PFSK-1 (cell line): ENCODE results near the gene USHBP1.

Experiments
- FOXP2 ChIP-seq: optimal IDR thresholded peaks from 2 replicates; pipeline ENCODE3; 2011; ENCODE audit warnings: borderline replicate concordance, control low read depth, inconsistent platforms; ENCODE audit not compliant: insufficient read depth; ENCODE audit errors: extremely low read length, extremely low read depth
- POLR2AphosphoS5 ChIP-seq: IDR thresholded peaks from 2 replicates; pipeline ENCODE4 v1.6.1; 2012; ENCODE audit warnings: low read depth, mild to moderate bottlenecking, control low read depth, low read length, moderate library complexity
- REST ChIP-seq, 2 experiments: IDR thresholded peaks; 2 replicates each; pipeline versions ENCODE4 v1.6.1 to v1.8.0; 2011 to 2012; ENCODE audit warnings: low read depth in 2 of 2, low read length in 2 of 2, control low read depth in 1 of 2, inconsistent platforms in 1 of 2, mild to moderate bottlenecking in 1 of 2, moderate library complexity in 1 of 2; ENCODE audit not compliant: insufficient read depth in 1 of 2
- SIN3A ChIP-seq: IDR thresholded peaks from 2 replicates; pipeline ENCODE4 v1.6.1; 2012; ENCODE audit warnings: mild to moderate bottlenecking, low read length, moderate library complexity, borderline replicate concordance; ENCODE audit not compliant: insufficient read depth
- TAF1 ChIP-seq: IDR thresholded peaks from 2 replicates; pipeline ENCODE4 v1.6.1; 2012; ENCODE audit warnings: low read length, control low read depth, borderline replicate concordance; ENCODE audit not compliant: insufficient read depth

USHBP1 gene

GRCh38 chr19:17209126-17210036 lies 55.2 kb downstream of the USHBP1 start:
- no peak for TF ChIP-seq FOXP2
- TF ChIP-seq SIN3A, result no peak
- TF ChIP-seq TAF1, result no peak
- TF ChIP-seq POLR2AphosphoS5, result no peak
- no peak for TF ChIP-seq REST (IDR thresholded peaks at IDR 0.05; ENCODE audit: insufficient read depth in 1 of 2, low read depth in 2 of 2, low read length in 2 of 2)

GRCh38 chr19:17206736-17207581 lies 57.6 kb downstream of the USHBP1 start:
- TF ChIP-seq REST (IDR thresholded peaks at IDR 0.05; ENCODE audit: insufficient read depth in 1 of 2, low read depth in 2 of 2, low read length in 2 of 2) (no peak), POLR2AphosphoS5 (no peak), SIN3A (no peak), TAF1 (no peak), FOXP2 (no peak)

GRCh38 chr19:17205237-17206140 lies 59.1 kb downstream of the USHBP1 start:
- TF ChIP-seq REST (IDR thresholded peaks at IDR 0.05; ENCODE audit: insufficient read depth in 1 of 2, low read depth in 2 of 2, low read length in 2 of 2) (no peak), FOXP2 (no peak), POLR2AphosphoS5 (no peak), TAF1 (no peak), SIN3A (no peak)

- no peak for TF ChIP-seq TAF1
- TF ChIP-seq REST (IDR thresholded peaks at IDR 0.05; ENCODE audit: insufficient read depth in 1 of 2, low read depth in 2 of 2, low read length in 2 of 2), result no peak
- no peak for TF ChIP-seq FOXP2
- TF ChIP-seq POLR2AphosphoS5, result no peak
- TF ChIP-seq SIN3A, result no peak
Measured at GRCh38 chr19:17202713-17203112, 61.8 kb downstream of the USHBP1 start.
